Type B pancreatic cell (in vitro differentiated cells): ENCODE results near the gene PALB2. TPM values are rescaled to one million over a fixed set of nuclear protein-coding genes. Genes with fewer than 3 reads are reported as not detected.
A peak's percentile ranks its signal among the peaks of the same experiment; 100 is the strongest.
"Not testable (repeated sequence)": the region's sequence is repeated elsewhere in the genome, so short reads cannot be mapped to it uniquely, and the experiment has no call there.

Source experiments
- DNase-seq: peaks from one replicate; pipeline ENCODE4 v3.0.0; 2021; ENCODE audit warnings: mixed read lengths; ENCODE audit not compliant: unreplicated experiment; ENCODE audit errors: extremely low spot score
- H3K27ac Mint-ChIP-seq: 2 replicates; pipeline ENCODE4 v1.8.0; 2021; ENCODE audit warnings: mild to moderate bottlenecking, mixed read lengths
- H3K27me3 Mint-ChIP-seq: 2 replicates; pipeline ENCODE4 v1.8.0; 2021; ENCODE audit warnings: mixed read lengths
- H3K36me3 Mint-ChIP-seq: 2 replicates; pipeline ENCODE4 v1.8.0; 2021; ENCODE audit warnings: mixed read lengths
- H3K4me1 Mint-ChIP-seq: one replicate; pipeline ENCODE4 v1.8.0; 2021; ENCODE audit warnings: mixed read lengths; ENCODE audit not compliant: unreplicated experiment
- H3K4me3 Mint-ChIP-seq: 2 replicates; pipeline ENCODE4 v1.8.0; 2021; ENCODE audit warnings: mild to moderate bottlenecking, mixed read lengths
- H3K9me3 Mint-ChIP-seq: 2 replicates; pipeline ENCODE4 v1.8.0; 2021; ENCODE audit warnings: mixed read lengths
- CTCF ChIP-seq: fragments of 200-600 bp; sonication (generic); conservative IDR thresholded peaks from 2 replicates; pipeline ENCODE4 v1.5.0; 2021; ENCODE audit warnings: antibody characterized with exemption, mild to moderate bottlenecking
- total RNA-seq: library from RNA; stranded (reverse); gene quantifications from 2 replicates; pipeline ENCODE4 v1.2.1, GENCODE V29; 2021; ENCODE audit warnings: low replicate concordance

PALB2 gene
- total RNA-seq, 1 donor from 2014 or later: 19.3 TPM

- Mint-ChIP-seq H3K4me3 (no peak overlapping the region), H3K4me1 (peaks cover 5% of the 10 kb centered on the region), H3K9me3 (no peaks in the 10 kb centered on the region), H3K27me3 (no peaks in the 10 kb centered on the region), H3K27ac (no peak overlapping the region), H3K36me3 (peaks cover 4% of the 10 kb centered on the region)
- TF ChIP-seq CTCF: no peak
- DNase-seq: no peak
Observed at GRCh38 chr16:23635958-23636357, 5.2 kb downstream of the PALB2 start.

- no peaks in the 10 kb centered on the region for H3K9me3 Mint-ChIP-seq
- H3K27me3 Mint-ChIP-seq: no peaks in the 10 kb centered on the region
- no peak for TF ChIP-seq CTCF
- peaks cover 7% of the 10 kb centered on the region for H3K36me3 Mint-ChIP-seq
- no peak overlapping the region for H3K27ac Mint-ChIP-seq
- H3K4me3 Mint-ChIP-seq: no peak overlapping the region
- H3K4me1 Mint-ChIP-seq: no peaks in the 10 kb centered on the region
- DNase-seq: no peak
Observed at GRCh38 chr16:23634461-23635036, 6.6 kb downstream of the PALB2 start.

- H3K27ac Mint-ChIP-seq, H3K27me3 Mint-ChIP-seq, H3K36me3 Mint-ChIP-seq, H3K4me3 Mint-ChIP-seq, H3K4me1 Mint-ChIP-seq, DNase-seq, H3K9me3 Mint-ChIP-seq: not testable (repeated sequence)
Observed at GRCh38 chr16:23631874-23632273, 9.2 kb downstream of the PALB2 start.

- no peaks in the 10 kb centered on the region for H3K9me3 Mint-ChIP-seq
- DNase-seq: no peak
- H3K36me3 Mint-ChIP-seq: peaks cover 6% of the 10 kb centered on the region
- no peaks in the 10 kb centered on the region for H3K27me3 Mint-ChIP-seq
- peak overlapping the region; percentile 43 for H3K27ac Mint-ChIP-seq
- H3K4me3 Mint-ChIP-seq: no peak overlapping the region
- H3K4me1 Mint-ChIP-seq: no peaks in the 10 kb centered on the region
- TF ChIP-seq CTCF: no peak
Observed at GRCh38 chr16:23629516-23629915, 11.6 kb downstream of the PALB2 start.

GRCh38 chr16:23624092-23624491 is 17.0 kb downstream of the PALB2 start:
- no peak for DNase-seq
- H3K36me3 Mint-ChIP-seq: peaks cover 19% of the 10 kb centered on the region
- H3K4me3 Mint-ChIP-seq: no peak overlapping the region
- H3K27ac Mint-ChIP-seq: no peak overlapping the region
- H3K9me3 Mint-ChIP-seq: no peaks in the 10 kb centered on the region
- H3K27me3 Mint-ChIP-seq: no peaks in the 10 kb centered on the region
- no peak for TF ChIP-seq CTCF
- H3K4me1 Mint-ChIP-seq: no peaks in the 10 kb centered on the region

GRCh38 chr16:23615805-23616204 is 25.3 kb downstream of the PALB2 start:
- H3K27ac Mint-ChIP-seq: no peak overlapping the region
- H3K36me3 Mint-ChIP-seq: peaks cover 16% of the 10 kb centered on the region

More at GRCh38 chr16:23615805-23616204, 25.3 kb downstream of the PALB2 start:
- Mint-ChIP-seq H3K9me3 (no peaks in the 10 kb centered on the region), H3K4me3 (no peak overlapping the region), H3K27me3 (no peaks in the 10 kb centered on the region), H3K4me1 (no peaks in the 10 kb centered on the region)
- DNase-seq: no peak
- TF ChIP-seq CTCF: no peak
